Measurements from ENCODE around the gene GNAO1.

GNAO1 gene

GRCh38 chr16:56294014-56294413 lies 102.7 kb downstream of the GNAO1 start:
- DNase-seq (ENCODE audit: low spot score) = no peak

DNA sequence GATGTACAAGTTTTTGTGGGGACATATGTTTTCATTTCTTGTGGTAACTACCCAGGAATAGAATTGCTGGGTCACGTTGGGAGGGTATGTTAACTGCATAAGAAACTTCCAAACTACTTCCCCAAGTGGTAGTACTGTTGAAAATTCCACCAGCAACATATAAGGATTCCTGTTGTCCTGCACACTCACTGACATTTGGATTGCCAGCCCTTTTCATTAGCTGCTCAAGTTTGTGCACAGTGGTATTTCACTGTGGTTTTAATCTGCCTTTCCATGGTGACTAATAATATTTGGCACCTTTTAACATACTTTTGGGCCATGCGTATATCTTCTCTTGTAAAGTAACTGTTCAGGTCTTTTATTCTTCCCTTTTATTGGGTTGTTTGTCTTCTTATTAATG lies 103.3 kb downstream of the GNAO1 start:
- no peak for DNase-seq (ENCODE audit: low spot score)

DNA sequence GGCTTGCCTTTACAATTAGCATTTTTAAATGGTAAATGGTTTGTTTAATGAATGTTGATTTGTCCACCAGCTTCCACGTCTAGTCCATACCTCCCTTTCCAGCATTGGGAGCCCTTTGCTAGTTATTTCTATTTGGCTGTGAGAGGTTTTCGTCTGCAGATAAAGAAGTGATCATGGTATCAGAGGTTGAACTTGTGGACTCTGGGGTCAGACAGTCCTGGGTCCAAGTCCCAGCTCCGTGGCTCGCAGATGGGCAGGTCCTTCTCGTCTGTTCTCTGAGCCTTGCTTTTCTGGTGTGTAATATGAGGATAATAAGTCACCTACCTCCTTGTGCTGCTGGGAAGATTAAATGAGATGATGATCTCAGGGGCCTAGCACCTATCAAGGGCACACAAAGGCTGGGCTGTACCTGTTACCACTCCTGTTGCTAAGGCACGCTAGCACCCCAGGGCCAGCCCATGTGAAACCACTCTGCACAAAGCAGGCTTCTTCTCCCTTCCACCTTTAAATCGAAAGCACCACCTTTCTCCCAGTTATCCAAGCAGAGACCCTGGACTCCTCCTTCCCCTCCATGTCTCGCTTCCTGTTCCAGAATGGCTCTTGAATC lies 103.9 kb downstream of the GNAO1 start:
- no peak for DNase-seq (ENCODE audit: low spot score)

- no peak for DNase-seq (ENCODE audit: low spot score)
These were observed 104.6 kb downstream of the GNAO1 start for GRCh38 chr16:56295739-56296527.

GRCh38 chr16:56297684-56298083 lies 106.4 kb downstream of the GNAO1 start:
- no peak for DNase-seq (ENCODE audit: low spot score)

- DNase-seq (ENCODE audit: low spot score) = no peak
These were observed 106.8 kb downstream of the GNAO1 start for GRCh38 chr16:56298116-56298515.

DNA sequence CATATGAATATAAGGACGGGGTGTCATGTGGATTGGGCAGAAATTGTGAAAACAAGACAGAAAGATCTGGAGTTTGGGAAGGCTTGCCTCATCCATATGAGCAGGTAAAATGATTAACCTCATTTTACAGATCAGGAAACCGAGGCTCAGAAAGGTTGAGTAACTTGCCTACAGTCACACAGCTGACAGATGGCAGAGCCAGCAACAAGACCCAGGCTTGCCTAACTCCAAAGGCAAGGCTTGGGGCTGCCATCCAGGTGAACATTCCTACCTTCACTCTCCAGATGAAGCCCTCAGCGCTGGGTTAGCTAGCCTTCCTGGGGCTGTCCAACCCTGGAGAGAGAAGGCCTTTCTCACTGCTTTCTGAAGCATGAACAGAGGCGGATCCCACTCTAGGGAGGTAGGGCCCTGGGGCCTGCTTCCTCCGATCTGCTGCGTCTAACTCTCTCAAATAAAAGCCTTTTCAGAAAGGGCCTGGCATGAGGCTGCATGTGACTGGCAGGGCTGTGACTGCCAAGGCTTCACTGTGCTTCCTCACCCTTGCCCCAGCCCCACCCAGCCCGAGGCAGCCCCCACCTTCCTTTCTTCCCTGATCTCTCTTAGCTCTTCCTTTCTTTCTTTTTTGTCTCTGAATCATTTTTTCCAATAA lies 107.8 kb downstream of the GNAO1 start:
- no peak for DNase-seq (ENCODE audit: low spot score)

DNA sequence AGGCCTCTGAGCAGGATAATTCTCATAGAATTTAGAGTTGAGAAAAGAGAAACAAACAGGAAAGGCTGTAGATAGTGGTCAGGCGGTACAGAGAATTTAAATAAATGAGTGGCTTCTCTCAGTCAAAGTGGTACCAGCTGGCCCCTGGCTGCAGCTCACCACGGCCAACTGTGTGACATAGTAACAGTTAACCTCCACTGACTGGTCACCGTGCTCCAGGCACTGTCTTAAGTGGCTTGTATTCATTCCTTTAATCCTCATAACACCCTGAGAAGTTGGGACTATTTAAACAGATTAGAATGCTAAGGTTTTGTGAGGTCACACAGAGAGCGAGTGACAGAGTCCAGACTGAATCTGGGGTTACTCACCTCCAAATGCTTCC lies 108.9 kb downstream of the GNAO1 start:
- DNase-seq (ENCODE audit: low spot score) = no peak

DNA sequence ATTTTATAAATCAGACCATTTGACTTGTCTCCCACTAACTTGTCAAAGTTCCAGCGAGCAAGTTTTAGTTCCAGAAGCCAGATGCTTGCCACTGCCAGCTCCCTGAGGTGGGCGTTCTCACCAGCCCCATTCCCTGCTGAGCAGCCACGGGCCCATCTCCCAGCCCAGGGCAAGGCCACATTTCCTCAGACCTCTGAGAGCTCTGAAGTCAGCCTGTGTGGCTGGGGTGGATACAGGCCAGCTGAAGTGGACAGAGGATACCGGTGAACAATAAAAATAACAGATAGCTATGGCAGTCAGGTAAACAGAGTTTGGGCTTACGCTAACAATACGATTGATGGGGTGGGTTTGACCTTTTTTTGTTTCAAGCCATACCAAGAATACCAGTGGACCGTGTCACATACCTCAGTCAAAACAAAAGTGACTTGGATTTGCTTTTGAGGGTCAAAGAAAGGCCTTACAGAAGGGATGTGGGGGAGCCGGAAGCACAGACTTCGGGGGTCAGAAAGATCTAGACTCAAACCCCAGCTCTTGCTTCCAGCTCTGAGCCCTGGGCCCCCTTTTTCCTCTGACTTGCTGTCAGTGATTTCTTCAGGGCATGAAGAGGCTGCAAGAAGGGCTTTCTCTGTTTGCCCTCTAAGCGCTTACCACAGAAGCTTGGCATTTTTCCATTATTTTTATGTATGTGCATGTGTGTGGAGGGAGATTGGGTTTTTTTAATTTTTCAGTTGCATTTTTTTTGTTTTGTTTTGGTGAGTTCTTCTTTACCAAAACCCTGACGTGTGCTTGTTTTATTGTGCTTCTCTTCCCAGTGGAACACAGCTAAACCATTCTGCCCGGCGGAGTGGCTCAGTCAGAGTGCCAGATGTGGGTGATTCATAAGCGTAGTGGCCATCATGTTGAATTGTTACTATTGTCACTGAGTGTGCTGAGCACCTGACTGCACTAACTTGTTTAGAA lies 109.9 kb downstream of the GNAO1 start:
- DNase-seq (ENCODE audit: low spot score) = no peak

- no peak for DNase-seq (ENCODE audit: low spot score)
These were observed 111.2 kb downstream of the GNAO1 start for GRCh38 chr16:56302506-56302905.

DNA sequence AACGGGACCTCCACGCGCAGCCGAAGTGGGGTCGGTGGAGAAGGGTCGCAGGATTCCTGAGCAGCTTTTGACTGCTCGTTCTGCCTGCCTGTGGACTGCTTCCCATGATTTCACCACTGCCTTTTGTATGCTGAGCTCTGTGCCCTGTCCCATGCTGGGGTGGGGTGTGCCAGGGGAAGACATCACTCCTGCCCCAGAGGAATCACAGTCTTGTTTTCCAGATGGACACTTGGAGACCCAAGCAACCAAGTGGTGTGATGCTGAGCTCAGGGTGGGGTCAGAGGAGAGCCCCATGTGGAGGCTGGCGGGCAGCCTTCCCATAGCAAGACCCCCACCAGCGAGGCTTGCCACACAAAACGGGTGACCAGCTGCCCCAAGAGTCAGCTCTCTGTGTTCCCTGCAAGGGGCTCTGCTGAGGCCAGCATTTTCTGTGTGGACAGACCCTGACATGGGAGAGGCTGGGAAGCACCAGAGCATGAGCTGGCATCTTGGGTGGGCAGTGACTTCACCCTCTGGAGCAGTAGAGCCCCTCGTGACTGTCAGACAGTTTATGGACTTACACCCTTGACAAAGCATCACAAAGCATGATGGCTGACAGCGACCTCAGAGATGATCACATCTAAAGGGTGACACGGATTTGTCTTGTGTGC lies 111.9 kb downstream of the GNAO1 start:
- no peak for DNase-seq (ENCODE audit: low spot score)

GRCh38 chr16:56303880-56304279 lies 112.6 kb downstream of the GNAO1 start:
- DNase-seq (ENCODE audit: low spot score) = no peak

- no peak for DNase-seq (ENCODE audit: low spot score)
These were observed 114.8 kb downstream of the GNAO1 start for GRCh38 chr16:56305956-56306565.

GRCh38 chr16:56306690-56307533 lies 115.6 kb downstream of the GNAO1 start:
- no peak for DNase-seq (ENCODE audit: low spot score)

GRCh38 chr16:56307534-56307873 lies 116.2 kb downstream of the GNAO1 start:
- no peak for DNase-seq (ENCODE audit: low spot score)

GRCh38 chr16:56309008-56309407 lies 117.7 kb downstream of the GNAO1 start:
- no peak for DNase-seq (ENCODE audit: low spot score)

DNA sequence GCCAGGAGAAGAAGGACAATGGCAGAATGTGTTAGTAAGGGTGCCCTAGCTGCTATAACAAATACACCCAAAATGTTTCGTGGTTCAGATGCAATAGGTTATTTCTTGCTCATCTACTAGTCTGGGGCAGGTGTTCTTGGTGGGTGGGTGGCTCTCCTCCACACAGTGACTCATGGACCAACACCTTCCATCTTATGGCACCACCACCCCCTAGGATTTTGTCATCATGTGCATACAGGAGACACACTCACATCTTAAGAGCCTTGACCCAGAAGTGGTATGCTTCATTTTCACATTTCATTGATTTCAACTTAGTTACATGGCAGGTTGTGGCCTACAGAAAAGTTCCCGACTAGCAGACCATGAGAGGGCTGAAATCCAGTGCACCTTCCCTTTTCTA lies 119.4 kb downstream of the GNAO1 start:
- no peak for DNase-seq (ENCODE audit: low spot score)

GRCh38 chr16:56311208-56312027 lies 120.1 kb downstream of the GNAO1 start:
- no peak for DNase-seq (ENCODE audit: low spot score)

DNA sequence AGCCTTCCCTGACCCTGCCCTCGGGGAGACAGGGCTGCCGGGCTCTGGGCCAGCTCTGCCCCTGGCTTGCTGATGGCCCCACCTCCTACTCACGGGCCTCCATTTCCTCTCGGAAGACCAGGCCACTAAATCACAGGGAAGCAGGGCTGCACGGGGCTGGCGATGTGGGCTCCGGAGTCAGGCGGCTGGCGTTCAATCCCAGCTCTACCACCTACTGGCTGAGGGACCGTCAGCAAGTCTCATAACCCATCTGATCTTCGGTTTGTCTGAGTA lies 120.7 kb downstream of the GNAO1 start:
- DNase-seq (ENCODE audit: low spot score) = no peak

- no peak for DNase-seq (ENCODE audit: low spot score)
These were observed 121.3 kb downstream of the GNAO1 start for GRCh38 chr16:56312556-56312955.
